Measurements from ENCODE around the gene CD300C.
"Not testable (repeated sequence)": the region's sequence is repeated elsewhere in the genome, so short reads cannot be mapped to it uniquely, and the experiment has no call there.

Gene CD300C

DNA sequence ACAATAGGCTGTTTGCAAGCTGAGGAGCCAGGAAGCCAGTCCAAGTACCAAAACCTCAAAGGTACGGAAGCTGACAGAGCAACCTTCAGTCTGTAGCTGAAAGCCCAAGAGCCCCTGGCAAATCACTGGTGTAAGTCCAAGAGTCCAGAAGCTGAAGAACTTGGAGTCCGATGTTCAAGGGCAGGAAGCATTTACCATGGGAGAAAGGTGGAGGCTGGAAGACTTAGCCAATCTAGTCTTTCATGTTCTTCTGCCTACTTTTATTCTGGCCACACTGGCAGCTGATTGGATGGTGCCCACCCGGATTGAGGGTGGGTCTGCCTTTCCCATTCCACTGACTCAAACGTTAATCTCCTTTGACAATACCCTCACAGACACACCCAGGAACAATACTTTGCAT lies 30.0 kb downstream of the CD300C start:
- no peak for DNase-seq (ENCODE audit: extremely low read depth in 1 of 2, low read depth in 1 of 2)

GRCh38 chr17:74514632-74515334 lies 31.1 kb downstream of the CD300C start:
- no peak for DNase-seq (ENCODE audit: extremely low read depth in 1 of 2, low read depth in 1 of 2)

DNA sequence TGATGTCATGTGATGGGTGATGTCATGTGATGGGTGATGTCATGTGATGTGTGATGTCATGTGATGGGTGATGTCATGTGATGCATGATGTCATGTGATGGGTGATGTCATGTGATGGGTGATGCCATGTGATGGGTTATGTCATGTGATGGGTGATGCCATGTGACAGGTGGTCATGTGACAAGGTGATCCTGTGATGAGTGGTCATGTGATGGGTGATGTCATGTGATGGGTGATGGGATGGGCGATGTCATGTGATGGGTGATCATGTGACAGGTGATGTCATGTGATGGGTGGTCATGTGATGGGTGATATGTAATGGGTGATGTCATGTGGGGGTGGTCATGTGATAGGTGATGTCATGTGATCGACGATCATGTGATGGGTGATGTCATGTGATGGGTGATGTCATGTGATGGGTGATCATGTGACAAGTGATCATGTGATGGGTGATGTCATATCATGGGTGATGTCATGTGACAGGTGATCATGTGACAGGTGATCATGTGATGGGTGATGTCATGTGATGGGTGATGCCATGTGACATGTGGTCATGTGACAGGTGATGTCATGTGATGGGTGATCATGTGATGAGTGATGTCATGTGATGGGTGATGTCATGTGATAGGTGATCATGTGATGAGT lies 31.8 kb downstream of the CD300C start:
- no peak for DNase-seq (ENCODE audit: extremely low read depth in 1 of 2, low read depth in 1 of 2)

GRCh38 chr17:74512624-74513091 lies 33.3 kb downstream of the CD300C start:
- no peak for DNase-seq (ENCODE audit: extremely low read depth in 1 of 2, low read depth in 1 of 2)

DNA sequence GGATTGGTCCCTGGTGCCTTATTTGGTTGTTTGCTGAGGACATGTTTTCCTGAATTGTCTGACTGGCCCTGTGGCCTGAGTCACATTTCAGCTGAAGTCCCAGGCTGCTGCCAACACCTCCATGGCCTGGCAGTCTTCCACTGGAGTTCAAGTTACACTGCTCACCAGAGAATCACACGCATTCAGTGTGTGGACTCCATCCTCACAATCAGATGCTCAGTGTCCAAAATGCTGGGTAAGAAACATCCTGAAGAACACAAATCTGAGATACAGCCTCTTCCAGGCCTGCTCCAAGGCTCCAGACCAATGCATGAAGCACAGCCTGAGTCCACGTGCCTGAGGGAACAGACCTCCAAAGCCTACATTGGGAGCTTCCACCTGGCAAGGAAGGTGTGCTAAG lies 33.9 kb downstream of the CD300C start:
- DNase-seq (ENCODE audit: extremely low read depth in 1 of 2, low read depth in 1 of 2) = no peak

DNA sequence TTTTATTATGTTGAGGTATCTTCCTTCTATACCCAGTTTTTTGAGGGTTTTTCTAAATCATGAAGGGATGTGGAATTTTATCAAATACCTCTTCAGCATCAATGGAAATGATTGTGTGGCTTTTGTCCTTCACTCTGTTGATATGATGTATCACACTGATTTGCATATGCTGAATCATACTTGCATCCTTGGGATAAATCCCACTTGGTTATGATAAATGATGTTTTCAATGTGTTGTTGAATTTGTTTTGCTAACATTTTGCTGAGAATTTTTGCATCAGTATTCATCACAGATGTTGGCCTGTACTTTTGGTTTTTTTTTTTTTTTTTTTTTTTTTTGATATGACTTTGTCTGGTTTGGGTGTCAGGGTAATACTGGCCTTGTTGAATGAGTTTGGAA lies 37.8 kb downstream of the CD300C start:
- no peak for DNase-seq (ENCODE audit: extremely low read depth in 1 of 2, low read depth in 1 of 2)

DNA sequence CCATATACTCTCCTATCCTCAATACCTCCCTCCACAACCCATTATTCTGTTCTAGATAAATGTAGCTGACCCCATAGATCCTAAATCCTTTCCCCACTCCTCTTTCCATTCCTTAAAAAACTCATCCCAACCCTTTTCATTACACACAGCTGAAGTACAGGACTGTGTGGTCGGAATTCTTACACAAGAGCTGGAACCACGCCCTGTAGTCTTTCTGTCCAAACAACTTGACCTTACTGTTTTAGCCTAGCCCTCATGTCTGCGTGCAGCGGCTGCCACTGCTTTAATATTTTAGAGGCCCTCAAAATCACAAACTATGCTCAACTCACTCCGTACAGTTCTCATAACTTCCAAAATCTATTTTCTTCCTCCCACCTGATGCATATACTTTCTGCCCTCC lies 42.0 kb downstream of the CD300C start:
- DNase-seq (ENCODE audit: extremely low read depth in 1 of 2, low read depth in 1 of 2) = not testable (repeated sequence)

DNA sequence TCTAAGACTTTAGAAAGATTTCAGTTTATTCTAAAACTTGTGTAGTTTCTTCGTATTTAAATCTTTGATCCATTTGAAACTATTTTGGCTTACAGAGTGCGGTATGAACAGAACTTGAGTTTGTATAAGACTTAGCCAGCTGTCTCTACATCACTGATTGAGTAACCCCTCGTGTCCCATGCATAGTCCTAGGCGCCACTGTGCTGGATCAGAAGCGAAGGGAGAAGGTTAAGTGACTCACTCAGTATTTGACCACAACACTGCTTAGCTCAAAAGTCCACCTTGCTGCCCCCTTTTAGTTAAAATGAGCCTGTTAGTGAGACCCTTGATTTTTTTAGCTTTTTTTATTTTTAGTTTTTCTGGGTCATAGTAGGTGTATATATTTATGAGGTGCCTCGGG lies 43.1 kb downstream of the CD300C start:
- no peak for DNase-seq (ENCODE audit: extremely low read depth in 1 of 2, low read depth in 1 of 2)

GRCh38 chr17:74499992-74500391 lies 45.9 kb downstream of the CD300C start:
- no peak for DNase-seq (ENCODE audit: extremely low read depth in 1 of 2, low read depth in 1 of 2)

DNA sequence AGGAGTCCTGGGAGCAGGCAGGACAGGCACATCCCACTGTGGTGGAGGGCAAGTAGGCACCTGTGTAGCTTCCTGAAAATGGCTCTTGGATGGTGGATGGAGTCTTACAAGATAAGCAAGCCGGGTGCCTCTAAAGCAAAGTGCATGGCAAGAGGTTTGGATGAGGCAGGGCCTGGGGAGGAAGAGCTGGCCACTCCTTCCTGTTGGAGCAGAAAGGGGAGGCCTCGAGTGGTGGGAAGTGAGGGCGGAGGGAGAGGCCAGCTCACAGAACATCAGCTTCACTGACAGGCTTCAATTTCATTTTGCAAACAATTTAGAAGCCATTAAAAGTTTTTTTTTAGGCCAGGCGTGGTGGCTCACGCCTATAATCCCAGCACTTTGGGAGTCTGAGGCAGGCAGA lies 48.4 kb downstream of the CD300C start:
- DNase-seq (ENCODE audit: extremely low read depth in 1 of 2, low read depth in 1 of 2) = no peak

GRCh38 chr17:74493331-74493833 lies 52.5 kb downstream of the CD300C start:
- peak; percentile 27 to 50 for DNase-seq (ENCODE audit: extremely low read depth in 1 of 2, low read depth in 1 of 2)

DNA sequence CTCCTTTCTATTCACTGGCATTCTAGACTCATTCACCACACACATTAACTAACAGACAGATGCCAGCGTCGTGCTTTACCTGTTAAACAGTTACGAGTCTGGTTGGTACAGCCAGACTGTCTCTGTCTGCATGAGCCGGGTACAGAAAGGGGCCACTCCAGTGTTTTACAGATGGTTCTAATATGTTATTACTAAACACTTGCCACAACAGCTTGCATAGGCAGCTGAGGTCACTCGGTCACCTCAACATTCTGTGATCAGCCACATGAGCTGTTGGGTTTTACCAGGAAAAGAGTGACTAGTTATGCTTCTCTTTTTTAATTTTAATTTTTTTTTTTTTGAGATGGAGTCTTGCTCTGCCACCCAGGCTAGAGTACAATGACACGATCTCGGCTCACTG lies 54.3 kb downstream of the CD300C start:
- no peak for DNase-seq (ENCODE audit: extremely low read depth in 1 of 2, low read depth in 1 of 2)
